ENCODE measurements around the gene LHFPL3.

DNA sequence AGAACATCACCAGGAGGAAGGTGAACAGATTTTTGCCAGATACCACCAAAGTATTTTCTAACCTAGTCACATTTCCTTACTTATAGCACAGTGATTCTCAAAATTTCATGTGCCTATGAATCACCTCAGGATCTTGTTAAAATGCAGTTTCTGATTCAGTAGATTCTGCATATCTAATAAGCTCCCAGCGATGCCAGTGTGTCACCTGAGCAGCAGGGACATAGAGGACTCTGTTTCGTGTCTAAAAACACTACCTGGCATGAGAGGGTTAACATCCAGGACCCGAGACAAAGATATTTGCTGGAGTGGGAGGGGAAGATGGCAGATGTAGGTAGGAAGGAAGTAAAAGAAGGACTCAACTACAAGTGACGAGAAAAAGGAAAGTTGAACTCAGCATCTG lies 433.5 kb downstream of the LHFPL3 start:
- TF ChIP-seq EGR1 (IDR thresholded peaks at IDR 0.05): no peak
- no peak for TF ChIP-seq RAD21 (IDR thresholded peaks at IDR 0.05; ENCODE audit: low read depth)
- TF ChIP-seq, protein P1, sequence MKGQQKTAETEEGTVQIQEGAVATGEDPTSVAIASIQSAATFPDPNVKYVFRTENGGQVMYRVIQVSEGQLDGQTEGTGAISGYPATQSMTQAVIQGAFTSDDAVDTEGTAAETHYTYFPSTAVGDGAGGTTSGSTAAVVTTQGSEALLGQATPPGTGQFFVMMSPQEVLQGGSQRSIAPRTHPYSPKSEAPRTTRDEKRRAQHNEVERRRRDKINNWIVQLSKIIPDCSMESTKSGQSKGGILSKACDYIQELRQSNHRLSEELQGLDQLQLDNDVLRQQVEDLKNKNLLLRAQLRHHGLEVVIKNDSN (IDR thresholded peaks at IDR 0.05): no peak
- no peak for TF ChIP-seq EP300 (IDR thresholded peaks at IDR 0.05; ENCODE audit: borderline replicate concordance)
- no peak for TF ChIP-seq FOXM1 (IDR thresholded peaks at IDR 0.05; ENCODE audit: borderline replicate concordance, low read depth)
- no peak for TF ChIP-seq TAF1 (IDR thresholded peaks at IDR 0.05; ENCODE audit: low read depth)
- no peak for TF ChIP-seq YY1 (IDR thresholded peaks at IDR 0.05; ENCODE audit: low read depth)
- TF ChIP-seq TEAD4 (IDR thresholded peaks at IDR 0.05): no peak
- TF ChIP-seq, protein P2, sequence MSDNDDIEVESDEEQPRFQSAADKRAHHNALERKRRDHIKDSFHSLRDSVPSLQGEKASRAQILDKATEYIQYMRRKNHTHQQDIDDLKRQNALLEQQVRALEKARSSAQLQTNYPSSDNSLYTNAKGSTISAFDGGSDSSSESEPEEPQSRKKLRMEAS (IDR thresholded peaks at IDR 0.05): no peak
- TF ChIP-seq, protein P3, sequence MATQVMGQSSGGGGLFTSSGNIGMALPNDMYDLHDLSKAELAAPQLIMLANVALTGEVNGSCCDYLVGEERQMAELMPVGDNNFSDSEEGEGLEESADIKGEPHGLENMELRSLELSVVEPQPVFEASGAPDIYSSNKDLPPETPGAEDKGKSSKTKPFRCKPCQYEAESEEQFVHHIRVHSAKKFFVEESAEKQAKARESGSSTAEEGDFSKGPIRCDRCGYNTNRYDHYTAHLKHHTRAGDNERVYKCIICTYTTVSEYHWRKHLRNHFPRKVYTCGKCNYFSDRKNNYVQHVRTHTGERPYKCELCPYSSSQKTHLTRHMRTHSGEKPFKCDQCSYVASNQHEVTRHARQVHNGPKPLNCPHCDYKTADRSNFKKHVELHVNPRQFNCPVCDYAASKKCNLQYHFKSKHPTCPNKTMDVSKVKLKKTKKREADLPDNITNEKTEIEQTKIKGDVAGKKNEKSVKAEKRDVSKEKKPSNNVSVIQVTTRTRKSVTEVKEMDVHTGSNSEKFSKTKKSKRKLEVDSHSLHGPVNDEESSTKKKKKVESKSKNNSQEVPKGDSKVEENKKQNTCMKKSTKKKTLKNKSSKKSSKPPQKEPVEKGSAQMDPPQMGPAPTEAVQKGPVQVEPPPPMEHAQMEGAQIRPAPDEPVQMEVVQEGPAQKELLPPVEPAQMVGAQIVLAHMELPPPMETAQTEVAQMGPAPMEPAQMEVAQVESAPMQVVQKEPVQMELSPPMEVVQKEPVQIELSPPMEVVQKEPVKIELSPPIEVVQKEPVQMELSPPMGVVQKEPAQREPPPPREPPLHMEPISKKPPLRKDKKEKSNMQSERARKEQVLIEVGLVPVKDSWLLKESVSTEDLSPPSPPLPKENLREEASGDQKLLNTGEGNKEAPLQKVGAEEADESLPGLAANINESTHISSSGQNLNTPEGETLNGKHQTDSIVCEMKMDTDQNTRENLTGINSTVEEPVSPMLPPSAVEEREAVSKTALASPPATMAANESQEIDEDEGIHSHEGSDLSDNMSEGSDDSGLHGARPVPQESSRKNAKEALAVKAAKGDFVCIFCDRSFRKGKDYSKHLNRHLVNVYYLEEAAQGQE (IDR thresholded peaks at IDR 0.05; ENCODE audit: low read depth): no peak
- TF ChIP-seq CREB1 (IDR thresholded peaks at IDR 0.05; ENCODE audit: low read depth): no peak

Measured in Ishikawa (cell line).